Measurements from ENCODE around the gene ABTB2.

- TF ChIP-seq, protein P1, sequence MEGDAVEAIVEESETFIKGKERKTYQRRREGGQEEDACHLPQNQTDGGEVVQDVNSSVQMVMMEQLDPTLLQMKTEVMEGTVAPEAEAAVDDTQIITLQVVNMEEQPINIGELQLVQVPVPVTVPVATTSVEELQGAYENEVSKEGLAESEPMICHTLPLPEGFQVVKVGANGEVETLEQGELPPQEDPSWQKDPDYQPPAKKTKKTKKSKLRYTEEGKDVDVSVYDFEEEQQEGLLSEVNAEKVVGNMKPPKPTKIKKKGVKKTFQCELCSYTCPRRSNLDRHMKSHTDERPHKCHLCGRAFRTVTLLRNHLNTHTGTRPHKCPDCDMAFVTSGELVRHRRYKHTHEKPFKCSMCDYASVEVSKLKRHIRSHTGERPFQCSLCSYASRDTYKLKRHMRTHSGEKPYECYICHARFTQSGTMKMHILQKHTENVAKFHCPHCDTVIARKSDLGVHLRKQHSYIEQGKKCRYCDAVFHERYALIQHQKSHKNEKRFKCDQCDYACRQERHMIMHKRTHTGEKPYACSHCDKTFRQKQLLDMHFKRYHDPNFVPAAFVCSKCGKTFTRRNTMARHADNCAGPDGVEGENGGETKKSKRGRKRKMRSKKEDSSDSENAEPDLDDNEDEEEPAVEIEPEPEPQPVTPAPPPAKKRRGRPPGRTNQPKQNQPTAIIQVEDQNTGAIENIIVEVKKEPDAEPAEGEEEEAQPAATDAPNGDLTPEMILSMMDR (IDR thresholded peaks at IDR 0.05): no peak
- no peak for TF ChIP-seq EP300 (IDR thresholded peaks at IDR 0.05)
- TF ChIP-seq POLR2A (IDR thresholded peaks at IDR 0.05): no peak
- peak in 1 of 2 donors; percentile 32 for TF ChIP-seq POLR2AphosphoS5 (IDR thresholded peaks at IDR 0.05)
Observed at GRCh38 chr11:34223021-34223813, 134.6 kb downstream of the ABTB2 start.

Measured in upper lobe of left lung (tissue), 4 donors.